AG04450 (cell line): ENCODE data around the gene GALK2. TPM values are rescaled to one million over a fixed set of nuclear protein-coding genes. Genes with fewer than 3 reads are reported as not detected.
A peak's percentile ranks its signal among the peaks of the same experiment; 100 is the strongest.

Experiments
- CTCF ChIA-PET: fragments of 300-600, 350-600 bp; formaldehyde crosslinking; extraction: SDS; loops from one replicate; lab custom pipeline; 2022; ENCODE audit warnings: antibody characterized with exemption, inconsistent platforms; lab: Charles Lee
- POLR2A ChIA-PET: fragments of 350-600 bp; formaldehyde crosslinking; extraction: SDS; loops from one replicate; lab custom pipeline; 2021; ENCODE audit warnings: antibody characterized with exemption, inconsistent platforms; lab: Yijun Ruan, JAX
- DNase-seq: peaks from one replicate; pipeline ENCODE4 v3.0.0-alpha.2; 2011; ENCODE audit warnings: low read depth, low spot score
- H3K27ac ChIP-seq: one replicate; pipeline ENCODE4 v1.5.1; 2012; ENCODE audit warnings: low read depth, low read length, control low read depth
- H3K27me3 ChIP-seq: one replicate; pipeline ENCODE4 v1.6.0; 2012; ENCODE audit warnings: low read length; ENCODE audit not compliant: control insufficient read depth, insufficient read depth
- H3K4me3 ChIP-seq: 2 replicates; pipeline ENCODE4 v1.5.1; 2011; ENCODE audit warnings: mild to moderate bottlenecking, low read depth, low read length, control low read depth
- H3K9me3 ChIP-seq: 2 replicates; pipeline ENCODE4 v1.5.1; 2012; ENCODE audit warnings: low read length; ENCODE audit not compliant: control insufficient read depth, insufficient read depth
- CTCF ChIP-seq: IDR thresholded peaks from 2 replicates; pipeline ENCODE4 v1.5.1; 2011; ENCODE audit warnings: low read depth, low read length, control low read depth, inconsistent platforms
- polyA plus RNA-seq: library from polyadenylated mRNA; depleted of rRNA; stranded (reverse); fragments of >200 nt; gene quantifications from 2 replicates; pipeline ENCODE4 v1.2.3, GENCODE V29; 2011

GALK2 gene
- polyA plus RNA-seq, 1 experiment = 32.2 TPM

GRCh38 chr15:49215768-49216739, 46.0 kb downstream of the GALK2 start:
- H3K9me3 ChIP-seq = peaks cover under 1% of the 10 kb centered on the region; the same call in 1 of the 2 replicates
- no peak for DNase-seq
- CTCF ChIA-PET = interaction anchor here (0.6 to 1.1 kb wide), 2 partner anchors 9 to 355 kb away, joined by 3 read pairs; no protein-coding TSS in a partner anchor

GRCh38 chr15:49223536-49224274, 53.7 kb downstream of the GALK2 start:
- no peak for DNase-seq
- no peak for TF ChIP-seq CTCF
- CTCF ChIA-PET = interaction anchor here (1.0 to 1.1 kb wide), 2 partner anchors 13 to 922 kb away, joined by 3 read pairs; no protein-coding TSS in a partner anchor
- Histone ChIP-seq H3K4me3 (no peak overlapping the region), H3K9me3 (no peaks in the 10 kb centered on the region), H3K27me3 (no peaks in the 10 kb centered on the region), H3K27ac (no peak overlapping the region)
- POLR2A ChIA-PET = no interaction called here

More at GRCh38 chr15:49215768-49216739, 46.0 kb downstream of the GALK2 start:
- Histone ChIP-seq H3K27ac (no peak overlapping the region), H3K27me3 (no peaks in the 10 kb centered on the region), H3K4me3 (no peak overlapping the region)
- POLR2A ChIA-PET = no interaction called here
- no peak for TF ChIP-seq CTCF

GRCh38 chr15:49225572-49226281, 55.7 kb downstream of the GALK2 start:
- Histone ChIP-seq H3K27ac (no peak overlapping the region), H3K27me3 (no peaks in the 10 kb centered on the region), H3K4me3 (no peak overlapping the region), H3K9me3 (no peaks in the 10 kb centered on the region)
- 0 out of 2 replicates have a peak, but pooled peaks have one; percentile 14 for TF ChIP-seq CTCF
- ChIA-PET CTCF (interaction anchor here (0.8 to 2.5 kb wide), 4 partner anchors 28 to 364 kb away, joined by 3 to 10 read pairs (median 4); partner anchors contain the start of genes COPS2 and FGF7), POLR2A (no interaction called here)
- DNase-seq = no peak

GRCh38 chr15:49227602-49228001, 57.6 kb downstream of the GALK2 start:
- H3K4me3 ChIP-seq = no peak overlapping the region
- no peaks in the 10 kb centered on the region for H3K27me3 ChIP-seq
- POLR2A ChIA-PET = no interaction called here
- H3K9me3 ChIP-seq = no peaks in the 10 kb centered on the region; the same call in 1 of the 2 replicates
- no peak for DNase-seq
- TF ChIP-seq CTCF = no peak
- CTCF ChIA-PET = interaction anchor here (0.6 to 1.3 kb wide), 3 partner anchors 194 to 1393 kb away, joined by 3 read pairs; no protein-coding TSS in a partner anchor
- H3K27ac ChIP-seq = no peak overlapping the region
